MM.1S (cell line): ENCODE results near the gene PDGFA.

Experiments
- CTCF ChIP-seq: fragments of 300-600 bp; sonication (generic); IDR thresholded peaks from 2 replicates; pipeline ENCODE4 v1.5.1; 2016; ENCODE audit warnings: antibody characterized with exemption, low read length, mixed read lengths
- EZH2phosphoT487 ChIP-seq: fragments of 300-600 bp; sonication (generic); IDR thresholded peaks from 2 replicates; pipeline ENCODE4 v1.6.1; 2018; ENCODE audit warnings: antibody characterized with exemption, low read length

GRCh38 chr7:467393-467828 lies 52.2 kb downstream of the PDGFA start:
- no peak for TF ChIP-seq EZH2phosphoT487
- no peak for TF ChIP-seq CTCF
